Measurements from ENCODE around the gene CPNE5.

CPNE5 gene

DNA sequence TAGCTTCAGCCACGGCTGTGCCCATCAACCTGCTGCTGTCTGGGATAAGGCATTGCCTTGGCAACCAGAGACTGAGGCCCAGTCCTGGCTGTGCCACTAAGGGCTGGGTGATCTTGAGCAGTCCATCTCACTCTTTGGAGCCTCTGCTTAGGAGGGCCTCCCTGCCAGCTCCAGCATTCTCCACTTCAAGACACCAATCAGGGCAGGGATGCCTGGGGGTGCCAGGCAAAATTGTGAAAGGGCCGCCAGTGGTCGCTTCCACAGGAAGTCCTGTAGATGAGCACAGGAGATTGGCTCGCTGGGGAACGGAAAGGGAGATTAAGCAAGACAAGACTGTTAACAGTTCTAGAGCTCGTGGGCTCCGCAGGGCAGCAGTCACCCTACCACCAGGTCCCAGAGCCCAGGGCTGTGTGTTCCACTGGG, 141.8 kb downstream of the CPNE5 start, which contains the start of gene RAB44:
Gene RAB44, plus strand, starts transcription at position 346 of the 423 bp plus-strand sequence. CDS start 6,410 bp downstream, outside the sequence.
- DNase-seq = no peak

DNA sequence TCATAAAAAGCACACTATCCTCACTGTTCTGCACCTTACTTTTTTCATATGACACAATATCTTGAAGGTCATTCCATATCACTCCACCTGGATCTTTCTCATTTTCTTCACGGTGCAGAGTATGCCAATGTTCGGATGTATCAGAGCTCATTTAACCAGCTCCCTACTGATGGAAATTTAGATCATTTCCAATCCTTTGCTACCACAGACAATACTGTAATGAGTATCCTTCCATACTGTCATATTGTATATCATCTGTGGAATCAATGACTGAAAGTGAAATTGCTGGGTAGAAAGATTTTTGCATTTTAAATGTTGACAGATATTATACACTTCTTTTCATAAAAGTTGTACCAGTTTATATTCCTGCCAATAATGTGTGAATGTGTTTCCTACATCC, 143.8 kb downstream of the CPNE5 start:
- DNase-seq = no peak

DNA sequence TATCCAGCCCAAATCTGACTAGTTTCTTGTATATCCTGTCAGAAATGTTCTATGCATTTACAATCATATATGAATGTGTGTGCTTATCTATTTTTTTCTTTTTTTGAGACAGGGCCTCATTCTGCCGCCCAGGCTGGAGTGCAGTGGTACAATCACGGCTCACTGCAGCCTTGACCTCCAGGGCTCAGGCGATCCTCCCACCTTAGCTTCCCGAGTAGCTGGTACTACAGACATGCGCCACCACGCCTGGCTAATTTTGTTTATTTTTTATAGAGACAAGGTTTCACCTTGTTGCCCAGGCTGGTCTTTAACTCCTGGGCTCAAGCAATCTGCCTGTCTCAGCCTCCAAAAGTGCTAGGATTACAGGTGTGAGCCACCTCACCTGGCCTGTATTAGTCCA, 144.6 kb downstream of the CPNE5 start:
- DNase-seq = no peak

DNA sequence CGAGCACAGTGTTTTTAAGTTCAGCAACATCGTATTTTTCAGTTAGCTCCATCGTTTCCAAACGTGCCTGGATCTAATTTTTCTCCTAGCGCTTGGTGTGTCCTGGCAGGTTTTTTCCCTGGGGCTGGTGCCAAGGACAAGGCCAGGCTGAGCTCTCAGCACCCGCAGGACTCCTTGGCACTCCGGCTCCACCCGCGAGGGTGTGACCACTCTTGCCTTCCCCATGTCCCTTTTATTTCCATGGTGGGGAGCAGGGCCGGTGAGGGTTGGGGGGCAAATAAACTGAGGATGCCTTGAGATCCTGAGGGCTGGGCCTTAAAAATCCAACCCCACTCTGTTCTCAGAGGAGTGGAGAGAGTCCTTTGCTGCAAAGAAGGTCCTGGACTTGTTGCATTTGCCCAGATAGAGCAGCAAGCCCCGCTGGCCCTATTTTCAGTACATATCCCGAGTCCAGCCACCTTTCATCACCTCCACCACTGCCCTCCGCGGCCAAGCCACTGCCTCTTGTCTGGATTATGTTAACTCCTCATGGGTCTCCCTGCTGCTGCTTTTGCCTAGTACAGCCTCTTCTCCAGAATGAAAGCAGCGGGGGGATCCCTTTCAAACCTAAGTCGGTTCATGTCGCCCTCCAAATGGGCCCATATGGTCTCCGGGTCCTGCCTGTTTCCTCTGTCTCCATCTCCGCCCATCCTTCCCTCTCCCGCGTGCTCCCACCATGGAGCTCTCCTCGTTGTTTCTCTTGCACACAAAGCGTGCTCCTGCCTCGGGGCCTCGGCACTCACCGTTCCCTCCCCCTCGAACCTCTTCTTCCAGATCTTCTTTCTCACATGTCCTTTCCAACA, 146.2 kb downstream of the CPNE5 start:
- no peak for DNase-seq

DNA sequence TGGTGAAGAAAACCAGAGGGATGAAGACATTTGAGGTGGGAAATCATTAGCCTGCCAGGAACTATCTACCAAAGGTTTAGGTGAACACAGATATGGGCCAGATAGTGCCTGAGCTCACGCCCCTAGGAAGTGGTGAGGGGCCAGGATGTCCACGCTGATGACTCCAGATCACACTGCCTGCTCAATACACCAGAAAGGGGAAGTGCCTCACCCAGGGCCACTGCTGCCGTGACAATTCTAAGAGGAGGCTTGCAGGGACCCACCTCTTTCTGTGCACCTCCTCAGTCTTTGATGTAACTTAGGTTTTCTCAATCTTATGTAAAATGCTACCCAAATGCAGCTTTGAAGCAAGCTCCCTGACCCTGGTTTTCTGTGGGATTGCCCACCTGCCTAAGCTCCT, 147.0 kb downstream of the CPNE5 start:
- DNase-seq = peak; percentile 56 to 65

DNA sequence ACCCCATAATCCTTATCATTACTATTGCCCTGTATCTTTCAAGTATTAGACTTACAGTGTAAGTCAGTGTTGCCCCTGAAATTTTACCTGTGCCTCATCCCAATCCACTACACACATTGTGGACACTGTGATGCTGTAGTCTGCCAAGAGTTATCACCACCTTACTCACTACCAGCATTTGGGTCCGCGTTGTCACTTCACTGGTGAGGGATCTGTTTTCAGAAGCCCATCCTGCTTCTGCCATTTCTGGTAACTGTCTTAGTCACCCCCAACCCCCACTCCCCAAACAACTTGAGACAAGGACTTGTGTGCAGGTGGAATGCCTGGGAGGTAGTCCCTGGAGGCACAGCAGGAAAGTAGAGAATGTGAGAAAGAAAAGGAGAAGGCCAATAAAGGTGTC, 147.6 kb downstream of the CPNE5 start:
- DNase-seq = no peak

DNA sequence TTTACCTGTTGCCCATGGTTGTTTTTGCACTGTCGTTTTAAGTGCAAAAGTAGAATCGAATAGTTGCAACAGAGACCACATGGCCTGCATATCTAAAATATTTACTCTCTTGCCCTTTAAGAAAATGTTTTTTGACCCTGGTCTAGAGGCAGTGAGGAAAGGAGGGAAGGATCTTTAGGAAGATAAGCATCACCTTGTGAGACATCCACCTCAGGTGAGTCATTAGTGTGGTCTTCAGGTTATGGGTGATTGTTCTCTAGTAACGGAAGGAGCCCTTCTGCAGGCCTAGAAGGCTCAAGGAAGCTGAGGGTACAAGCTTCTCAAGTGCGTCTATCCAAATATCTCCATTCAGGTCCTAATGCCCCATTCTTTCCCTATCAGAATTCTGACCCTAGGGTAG, 148.2 kb downstream of the CPNE5 start:
- no peak for DNase-seq
